Ascending aorta (tissue), 2 donors: ENCODE measurements around the gene CRACR2A. TPM values are rescaled to one million over a fixed set of nuclear protein-coding genes. Genes with fewer than 3 reads are reported as not detected.

Experiments
- DNase-seq, 2 donors: peaks; one replicate each; pipeline ENCODE4 v3.0.0-alpha.2; 2019; ENCODE audit warnings: low spot score in 2 of 2
- H3K27ac ChIP-seq, 2 donors: fragments of 200-600 bp; sonication (generic); one replicate each; pipeline ENCODE4 v1.5.1; 2016 to 2017; ENCODE audit warnings: mild to moderate bottlenecking in 1 of 2
- H3K27me3 ChIP-seq: fragments of 200-600 bp; sonication (generic); one replicate; pipeline ENCODE4 v1.5.1; 2017
- H3K36me3 ChIP-seq, 2 donors: fragments of 200-600 bp; sonication (generic); one replicate each; pipeline ENCODE4 v1.5.1; 2016
- H3K4me1 ChIP-seq, 2 donors: fragments of 200-600 bp; sonication (generic); one replicate each; pipeline ENCODE4 v1.5.1; 2016 to 2017; ENCODE audit warnings: mild to moderate bottlenecking in 1 of 2
- H3K4me3 ChIP-seq, 2 donors: fragments of 200-600 bp; sonication (generic); one replicate each; pipeline ENCODE4 v1.5.1; 2016 to 2017; ENCODE audit warnings: mild to moderate bottlenecking in 1 of 2
- H3K9me3 ChIP-seq, 2 donors: fragments of 200-600 bp; sonication (generic); one replicate each; pipeline ENCODE4 v1.5.1; 2016
- intact Hi-C: fragments of 100-400 bp; cut with DNase I; formaldehyde crosslinking; loops from one replicate; pipeline ENCODE4 v1.15.1; 2023
- total RNA-seq: library from RNA; depleted of rRNA; stranded (reverse); fragments of >200 nt; gene quantifications from one replicate; pipeline ENCODE4 v1.1.0, GENCODE V29; 2016
- TF ChIP-seq, protein P1 (sequence below), 3 experiments: fragments of 200-600 bp in 2 of 3; fragments of 450-650 bp in 1 of 3; sonication (generic) in 2 of 3; IDR thresholded peaks; one replicate each; pipeline ENCODE4 v1.5.1; 2016 to 2019; ENCODE audit warnings: antibody characterized with exemption in 3 of 3, mild to moderate bottlenecking in 1 of 3, moderate library complexity in 1 of 3

CRACR2A gene
- total RNA-seq, 1 donor from 2014 or later: 0.53 TPM

DNA sequence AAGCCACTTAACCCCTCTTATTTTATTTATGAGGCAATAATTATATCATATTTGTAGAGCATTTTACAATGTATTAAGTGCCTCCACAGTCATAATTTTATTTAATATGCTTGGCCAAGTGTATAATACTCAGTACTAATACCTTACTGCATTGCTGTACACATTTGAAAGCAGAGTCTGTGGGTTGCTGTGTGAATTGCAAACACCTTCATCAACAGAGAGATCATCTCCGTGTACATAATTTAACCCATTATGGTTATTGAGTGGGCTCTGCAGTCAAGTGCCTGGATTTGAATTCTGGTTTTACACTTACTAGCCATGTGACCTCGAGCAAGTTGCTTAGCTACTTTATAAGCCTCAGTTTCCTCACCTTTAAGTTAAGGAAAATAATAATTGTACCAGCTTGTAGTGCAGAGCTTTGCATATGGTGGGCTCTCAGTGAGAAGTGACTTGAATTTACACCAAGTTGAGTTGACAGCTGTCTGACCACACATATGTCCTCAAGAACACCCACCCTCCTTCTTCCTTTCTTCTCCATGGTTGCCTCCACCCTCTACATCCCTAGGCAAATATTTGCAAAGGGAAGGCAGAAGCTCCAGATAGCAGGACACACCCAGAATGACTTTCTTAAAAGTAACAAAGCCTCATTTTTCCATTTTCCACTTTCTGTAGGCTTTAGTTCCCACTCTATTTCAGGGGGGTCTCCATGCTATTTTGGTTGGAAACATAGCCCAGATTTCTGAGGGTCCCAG is 12.3 kb downstream of the CRACR2A start:
- intact Hi-C loops: no loop called here
- no peaks in the 10 kb centered on the region for H3K27me3 ChIP-seq
- no peak overlapping the region for H3K27ac ChIP-seq
- no peaks in the 10 kb centered on the region for H3K9me3 ChIP-seq
- H3K4me3 ChIP-seq: no peak overlapping the region
- no peaks in the 10 kb centered on the region for H3K4me1 ChIP-seq
- TF ChIP-seq, protein P1, sequence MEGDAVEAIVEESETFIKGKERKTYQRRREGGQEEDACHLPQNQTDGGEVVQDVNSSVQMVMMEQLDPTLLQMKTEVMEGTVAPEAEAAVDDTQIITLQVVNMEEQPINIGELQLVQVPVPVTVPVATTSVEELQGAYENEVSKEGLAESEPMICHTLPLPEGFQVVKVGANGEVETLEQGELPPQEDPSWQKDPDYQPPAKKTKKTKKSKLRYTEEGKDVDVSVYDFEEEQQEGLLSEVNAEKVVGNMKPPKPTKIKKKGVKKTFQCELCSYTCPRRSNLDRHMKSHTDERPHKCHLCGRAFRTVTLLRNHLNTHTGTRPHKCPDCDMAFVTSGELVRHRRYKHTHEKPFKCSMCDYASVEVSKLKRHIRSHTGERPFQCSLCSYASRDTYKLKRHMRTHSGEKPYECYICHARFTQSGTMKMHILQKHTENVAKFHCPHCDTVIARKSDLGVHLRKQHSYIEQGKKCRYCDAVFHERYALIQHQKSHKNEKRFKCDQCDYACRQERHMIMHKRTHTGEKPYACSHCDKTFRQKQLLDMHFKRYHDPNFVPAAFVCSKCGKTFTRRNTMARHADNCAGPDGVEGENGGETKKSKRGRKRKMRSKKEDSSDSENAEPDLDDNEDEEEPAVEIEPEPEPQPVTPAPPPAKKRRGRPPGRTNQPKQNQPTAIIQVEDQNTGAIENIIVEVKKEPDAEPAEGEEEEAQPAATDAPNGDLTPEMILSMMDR (IDR thresholded peaks at IDR 0.05): no peak
- DNase-seq: no peak
- no peaks in the 10 kb centered on the region for H3K36me3 ChIP-seq

DNA sequence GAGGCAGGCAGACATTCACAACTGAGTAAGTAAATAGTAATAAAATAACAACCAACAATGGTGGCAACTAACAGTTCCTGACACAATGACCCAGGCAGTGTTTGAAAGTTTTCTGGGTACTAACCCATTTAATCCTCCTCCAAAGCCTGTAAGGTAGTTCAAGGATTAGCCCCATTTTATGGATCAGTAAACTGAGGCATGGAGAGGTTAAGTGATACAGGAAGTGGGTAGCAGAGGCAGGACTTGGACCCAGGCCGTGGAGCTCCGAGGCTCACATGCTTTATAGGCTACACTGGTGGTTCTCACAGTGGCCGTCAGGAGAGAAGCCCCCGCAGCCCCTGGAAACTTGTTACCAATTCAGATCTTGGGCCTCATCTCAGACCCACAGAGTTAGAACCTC is 17.5 kb downstream of the CRACR2A start:
- DNase-seq: no peak
- no peaks in the 10 kb centered on the region for H3K27me3 ChIP-seq
- TF ChIP-seq, protein P1 (IDR thresholded peaks at IDR 0.05): no peak
- H3K36me3 ChIP-seq: no peaks in the 10 kb centered on the region
- H3K4me3 ChIP-seq: no peak overlapping the region
- no peak overlapping the region for H3K27ac ChIP-seq
- H3K9me3 ChIP-seq: no peaks in the 10 kb centered on the region
- H3K4me1 ChIP-seq: no peaks in the 10 kb centered on the region
- intact Hi-C loops: no loop called here

DNA sequence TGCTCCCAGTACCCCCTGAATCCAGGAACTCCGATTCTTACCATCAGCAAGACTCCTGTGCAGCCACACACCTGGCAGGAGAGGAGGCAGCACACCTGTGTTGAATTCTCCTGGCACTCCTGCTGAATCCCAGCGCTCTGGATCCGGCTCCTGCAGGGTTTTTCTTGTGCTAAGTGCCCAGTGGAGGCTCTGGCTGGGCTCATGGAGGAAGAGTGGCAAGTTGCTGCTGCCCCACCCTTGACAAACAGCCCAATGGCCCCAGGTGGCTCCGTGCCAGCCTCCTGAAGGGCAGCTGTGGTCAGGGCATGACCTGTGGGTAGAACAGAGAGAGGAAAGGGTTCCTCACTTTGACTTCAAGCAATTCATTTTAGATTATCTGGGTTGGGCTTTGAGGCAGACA is 20.0 kb downstream of the CRACR2A start:
- Histone ChIP-seq H3K36me3 (no peaks in the 10 kb centered on the region), H3K27me3 (no peaks in the 10 kb centered on the region), H3K4me3 (no peak overlapping the region), H3K27ac (no peak overlapping the region), H3K4me1 (no peaks in the 10 kb centered on the region), H3K9me3 (no peaks in the 10 kb centered on the region)
- TF ChIP-seq, protein P1 (IDR thresholded peaks at IDR 0.05): no peak
- no peak for DNase-seq
- intact Hi-C loops: no loop called here

DNA sequence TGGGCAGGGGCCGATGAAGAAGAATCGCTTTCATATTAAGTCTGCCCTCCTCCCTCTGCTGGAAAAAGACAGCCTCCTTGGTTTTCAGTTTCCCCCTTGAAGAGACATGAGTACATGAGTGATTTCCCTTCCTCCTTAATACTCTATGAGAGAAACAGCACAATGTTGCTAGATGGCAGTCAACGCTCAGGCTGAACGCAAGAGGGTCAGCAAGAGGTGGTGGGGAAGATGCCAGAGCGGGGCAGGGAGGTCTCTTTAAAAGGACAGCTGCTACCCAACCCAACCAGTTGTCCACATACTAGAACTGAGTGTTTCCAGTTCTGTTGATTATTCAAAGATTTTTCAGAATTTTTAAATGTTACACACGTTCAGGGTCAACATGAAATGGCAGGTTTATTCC is 22.8 kb downstream of the CRACR2A start:
- no peaks in the 10 kb centered on the region for H3K4me1 ChIP-seq
- no peaks in the 10 kb centered on the region for H3K27me3 ChIP-seq
- H3K36me3 ChIP-seq: no peaks in the 10 kb centered on the region
- no peak overlapping the region for H3K27ac ChIP-seq
- H3K4me3 ChIP-seq: no peak overlapping the region
- H3K9me3 ChIP-seq: no peaks in the 10 kb centered on the region
- no peak for DNase-seq
- intact Hi-C loops: no loop called here
- TF ChIP-seq, protein P1 (IDR thresholded peaks at IDR 0.05): no peak

DNA sequence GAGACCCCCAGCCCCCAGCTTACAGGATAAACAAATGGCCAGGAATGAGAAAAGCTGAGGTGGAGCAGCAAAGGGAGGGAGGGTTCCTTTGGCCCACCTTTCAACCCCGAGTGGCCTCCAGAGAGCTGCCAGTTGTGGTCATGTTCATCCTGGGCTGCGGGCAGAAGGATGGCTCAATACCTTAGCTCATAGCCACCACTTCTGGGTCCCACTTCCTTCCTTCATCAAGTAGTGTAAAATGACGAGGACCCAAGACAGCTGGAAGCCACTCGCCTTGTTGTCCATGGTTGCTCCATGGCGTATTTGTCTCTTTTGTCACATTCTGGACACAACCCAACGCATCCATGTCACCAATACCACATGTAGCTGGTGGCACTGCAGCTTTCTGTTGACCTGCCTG is 24.2 kb downstream of the CRACR2A start:
- Histone ChIP-seq H3K36me3 (no peaks in the 10 kb centered on the region), H3K9me3 (no peaks in the 10 kb centered on the region), H3K4me3 (no peak overlapping the region), H3K27me3 (no peaks in the 10 kb centered on the region), H3K4me1 (no peaks in the 10 kb centered on the region), H3K27ac (no peak overlapping the region)
- intact Hi-C loops: no loop called here
- DNase-seq: peak in 1 of 2 donors; percentile 67
- TF ChIP-seq, protein P1 (IDR thresholded peaks at IDR 0.05): no peak
